GM18526 (cell line): Measurements from ENCODE around the gene LRMDA.

Source experiments
- POLR2A ChIP-seq: IDR thresholded peaks from 3 replicates; pipeline ENCODE4 v1.6.1; 2011; ENCODE audit not compliant: insufficient read length; ENCODE audit errors: extremely low read depth

LRMDA gene

DNA sequence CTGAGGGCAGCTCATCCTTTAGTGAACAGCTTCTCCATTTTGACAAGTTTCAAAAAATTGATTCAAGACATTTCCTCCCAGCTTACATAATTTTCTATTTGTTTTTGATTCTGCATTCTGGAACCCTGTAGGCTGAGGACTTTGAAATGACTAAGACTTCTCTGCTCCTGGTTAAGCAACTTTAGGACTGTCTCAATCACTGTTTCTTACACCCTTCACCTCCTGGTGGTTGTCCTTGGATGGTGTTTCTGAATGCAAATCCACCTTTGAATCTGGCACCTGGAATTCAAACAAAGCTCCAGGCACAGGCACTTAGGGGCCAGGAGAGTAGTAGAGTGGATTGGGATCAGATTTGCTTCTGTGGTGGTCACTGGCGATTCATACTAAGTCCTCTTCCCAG lies 595.5 kb downstream of the LRMDA start:
- TF ChIP-seq POLR2A: no peak

DNA sequence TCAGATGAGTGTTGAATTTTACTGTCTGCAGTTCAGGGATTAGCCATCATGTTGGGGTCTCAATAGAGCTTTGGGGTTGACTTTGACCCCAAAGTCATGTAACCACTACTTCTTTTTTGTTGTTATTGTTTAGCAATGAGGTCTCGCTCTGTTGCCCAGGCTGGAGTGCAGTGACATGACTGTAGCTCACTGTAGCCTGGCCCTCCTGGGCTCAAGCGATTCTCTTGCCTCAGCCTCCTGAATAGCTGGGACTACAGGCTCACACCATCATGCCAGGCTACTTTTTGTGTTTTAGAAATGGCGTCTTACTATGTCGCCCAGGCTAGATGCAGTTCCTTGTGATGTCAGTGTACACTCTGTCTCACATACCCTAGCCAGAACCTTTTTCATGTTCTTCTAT lies 598.4 kb downstream of the LRMDA start:
- no peak for TF ChIP-seq POLR2A

GRCh38 chr10:76031099-76031498 lies 599.7 kb downstream of the LRMDA start:
- TF ChIP-seq POLR2A: no peak

- no peak for TF ChIP-seq POLR2A
These were observed 600.6 kb downstream of the LRMDA start for GRCh38 chr10:76031769-76032699.

DNA sequence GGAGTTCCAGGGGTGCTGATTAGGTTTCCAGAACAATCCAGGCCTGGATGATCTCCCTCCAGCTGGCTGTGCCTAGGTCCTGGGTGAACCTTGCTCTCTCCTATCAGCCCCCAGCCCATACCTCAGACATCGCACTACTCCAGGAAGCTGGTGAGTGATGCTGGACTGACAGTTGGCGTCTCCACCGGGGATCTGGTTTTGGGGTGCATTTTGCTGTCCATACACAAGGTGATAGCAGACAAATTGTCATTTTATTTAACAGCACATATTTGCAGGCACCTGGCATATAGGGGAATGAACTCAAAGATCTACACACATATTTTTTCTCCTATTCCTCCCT lies 601.2 kb downstream of the LRMDA start:
- no peak for TF ChIP-seq POLR2A

GRCh38 chr10:76033457-76034196 lies 602.2 kb downstream of the LRMDA start:
- no peak for TF ChIP-seq POLR2A

- no peak for TF ChIP-seq POLR2A
These were observed 603.2 kb downstream of the LRMDA start for GRCh38 chr10:76034353-76035205.

DNA sequence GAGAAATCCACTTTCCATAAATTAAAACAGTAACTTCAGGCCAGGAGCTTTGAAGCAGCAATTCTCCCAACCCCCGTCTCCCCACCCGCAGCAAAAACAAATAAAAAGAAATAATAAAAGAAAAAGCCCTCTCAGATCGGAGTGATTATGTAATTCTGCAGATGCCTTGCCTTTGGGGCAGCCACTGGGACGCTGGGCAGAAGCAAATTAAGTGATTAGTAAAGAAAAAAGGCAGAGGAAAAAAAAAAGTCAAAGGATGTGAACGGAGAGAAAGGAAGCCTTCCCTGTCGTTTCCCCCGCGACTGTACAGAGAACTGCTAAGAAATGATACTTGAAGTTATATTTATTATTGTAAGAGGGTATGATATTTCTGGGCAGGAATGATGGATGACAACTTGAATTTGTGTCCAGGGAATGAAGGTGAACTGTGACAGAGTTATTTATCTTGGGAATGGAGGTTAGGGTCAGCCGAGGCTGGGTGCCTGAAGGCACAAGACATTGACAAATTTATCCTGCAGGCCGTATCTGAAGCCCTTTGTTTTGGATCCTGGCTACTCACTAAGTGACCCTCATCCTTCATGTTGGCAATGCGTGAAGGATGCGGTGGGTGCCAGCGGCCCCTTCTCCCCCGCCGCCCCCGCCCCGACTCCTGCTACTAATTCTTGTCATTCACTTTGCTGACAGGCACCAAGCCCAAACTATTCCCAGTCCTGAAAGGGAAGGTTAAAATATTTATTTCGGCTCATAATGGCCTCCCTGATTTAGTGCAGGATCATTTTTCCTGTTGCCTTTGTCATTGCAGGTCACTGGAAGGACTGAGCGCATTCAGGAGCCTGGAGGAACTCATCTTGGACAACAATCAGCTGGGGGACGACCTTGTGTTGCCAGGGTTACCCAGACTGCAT lies 604.0 kb downstream of the LRMDA start:
- TF ChIP-seq POLR2A: no peak

DNA sequence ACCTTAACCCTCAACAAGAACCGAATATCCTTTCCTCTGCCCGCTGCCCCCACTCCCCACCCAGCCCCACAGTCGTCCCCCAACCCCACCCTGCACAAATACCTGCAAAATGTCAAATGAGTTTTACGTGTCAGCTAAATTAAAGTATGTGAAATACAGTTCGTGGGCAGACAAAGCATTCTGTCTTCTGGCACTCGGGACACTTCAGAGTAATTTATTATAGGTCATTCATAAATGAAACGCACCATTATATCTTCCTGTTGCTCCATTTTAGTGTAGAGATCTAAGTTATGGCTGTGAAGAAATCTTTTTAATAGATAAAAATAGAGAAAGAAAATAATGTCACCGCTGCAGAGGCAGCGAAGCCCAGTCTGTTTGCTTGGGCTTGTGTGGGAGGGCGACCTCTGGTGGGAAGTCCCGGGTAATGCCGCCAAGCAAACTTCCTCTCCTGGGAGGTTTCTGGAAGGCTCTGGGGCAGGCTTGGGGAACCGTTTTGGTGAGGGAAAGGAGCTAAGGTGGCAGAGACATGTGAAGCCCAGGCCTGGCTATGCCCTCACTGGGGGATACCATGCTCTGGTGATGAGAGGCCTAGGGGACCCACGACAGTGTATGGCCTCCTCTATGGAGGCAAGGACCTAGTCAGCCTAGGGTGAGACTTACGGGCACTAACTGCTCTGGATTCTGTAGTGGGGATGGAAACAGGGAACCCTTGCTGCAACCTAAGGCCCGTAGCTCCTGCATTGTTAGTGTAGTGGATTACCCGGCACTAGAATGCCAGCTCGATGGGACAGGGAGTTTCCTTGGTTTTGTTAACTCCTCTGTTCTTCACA lies 604.9 kb downstream of the LRMDA start:
- no peak for TF ChIP-seq POLR2A

DNA sequence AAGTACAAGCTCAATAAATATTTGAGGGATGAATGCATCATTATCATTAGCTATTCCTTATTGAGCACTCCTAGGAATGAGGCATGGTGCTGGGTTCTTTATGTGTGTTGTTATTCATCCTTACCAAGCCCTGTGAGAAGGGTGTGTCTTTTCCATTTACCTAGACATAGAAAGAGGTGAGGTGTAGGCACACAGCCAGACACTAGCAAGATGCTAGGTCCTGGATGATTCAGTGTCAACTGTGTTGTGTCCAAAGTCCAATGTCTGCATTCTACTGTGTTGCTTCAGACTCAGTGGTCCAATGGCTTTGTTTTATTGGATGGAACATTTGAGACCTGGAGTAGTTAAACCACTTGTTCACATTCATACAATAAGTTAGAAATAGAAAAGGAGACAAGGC lies 605.5 kb downstream of the LRMDA start:
- no peak for TF ChIP-seq POLR2A

- TF ChIP-seq POLR2A: no peak
These were observed 606.2 kb downstream of the LRMDA start for GRCh38 chr10:76037531-76038155.

GRCh38 chr10:76038696-76039095 lies 607.3 kb downstream of the LRMDA start:
- TF ChIP-seq POLR2A: no peak

GRCh38 chr10:76040107-76040829 lies 608.8 kb downstream of the LRMDA start:
- TF ChIP-seq POLR2A: no peak

- TF ChIP-seq POLR2A: no peak
These were observed 609.4 kb downstream of the LRMDA start for GRCh38 chr10:76040830-76041220.
